Islet of Langerhans (tissue), 1 donor: ENCODE data around the gene AKAP7.
"Not testable (repeated sequence)": the region's sequence is repeated elsewhere in the genome, so short reads cannot be mapped to it uniquely, and the experiment has no call there.

Experiments used
- FAIRE-seq: peaks from one replicate; lab custom pipeline; 2011; peaks lifted over from hg19 to GRCh38; lab: Jason Lieb, UNC

The AKAP7 gene

GRCh38 chr6:131255911-131256310, 120.6 kb downstream of the AKAP7 start:
- no peak for FAIRE-seq

GRCh38 chr6:131257104-131257503, 121.8 kb downstream of the AKAP7 start:
- no peak for FAIRE-seq

GRCh38 chr6:131258010-131258652, 122.9 kb downstream of the AKAP7 start:
- no peak for FAIRE-seq

GRCh38 chr6:131258816-131259476, 123.7 kb downstream of the AKAP7 start:
- no peak for FAIRE-seq

- not testable (repeated sequence) for FAIRE-seq
These were observed 125.7 kb downstream of the AKAP7 start for GRCh38 chr6:131260960-131261359.

GRCh38 chr6:131262060-131262459, 126.8 kb downstream of the AKAP7 start:
- no peak for FAIRE-seq

GRCh38 chr6:131265939-131266338, 130.7 kb downstream of the AKAP7 start:
- no peak for FAIRE-seq

- no peak for FAIRE-seq
These were observed 133.0 kb downstream of the AKAP7 start for GRCh38 chr6:131268303-131268702.

GRCh38 chr6:131269565-131270391, 134.5 kb downstream of the AKAP7 start:
- FAIRE-seq, result no peak

- no peak for FAIRE-seq
These were observed 135.3 kb downstream of the AKAP7 start for GRCh38 chr6:131270534-131270933.

- FAIRE-seq, result no peak
These were observed 140.0 kb downstream of the AKAP7 start for GRCh38 chr6:131275273-131275672.

GRCh38 chr6:131277591-131277990, 142.3 kb downstream of the AKAP7 start:
- no peak for FAIRE-seq

- no peak for FAIRE-seq
These were observed 146.4 kb downstream of the AKAP7 start for GRCh38 chr6:131281471-131282270.

GRCh38 chr6:131282365-131282764, 147.1 kb downstream of the AKAP7 start:
- no peak for FAIRE-seq

- FAIRE-seq, result no peak
These were observed 148.4 kb downstream of the AKAP7 start for GRCh38 chr6:131283466-131284175.

- FAIRE-seq, result no peak
These were observed 150.3 kb downstream of the AKAP7 start for GRCh38 chr6:131285548-131285947.

GRCh38 chr6:131286469-131287040, 151.3 kb downstream of the AKAP7 start:
- no peak for FAIRE-seq

- FAIRE-seq, result peak; percentile 9
These were observed 152.9 kb downstream of the AKAP7 start for GRCh38 chr6:131288214-131288613.

GRCh38 chr6:131290955-131291354, 155.7 kb downstream of the AKAP7 start:
- no peak for FAIRE-seq

GRCh38 chr6:131292145-131292938, 157.1 kb downstream of the AKAP7 start:
- no peak for FAIRE-seq
